Trophoblast cell (in vitro differentiated cells and primary cell): ENCODE data around the gene CCL22.
"Not testable (repeated sequence)": the region's sequence is repeated elsewhere in the genome, so short reads cannot be mapped to it uniquely, and the experiment has no call there.

Experiments
- DNase-seq, 2 donors: peaks; one replicate each; pipeline ENCODE4 v3.0.0-alpha.2; 2016
- H2AFZ ChIP-seq: 2 replicates; pipeline ENCODE4 v1.6.1; 2013; ENCODE audit warnings: low read length, moderate library complexity, mild to moderate bottlenecking; ENCODE audit not compliant: insufficient read depth, poor library complexity
- H2AK5ac ChIP-seq: 2 replicates; pipeline ENCODE4 v1.6.1; 2013; ENCODE audit warnings: mild to moderate bottlenecking, low read length
- H2BK120ac ChIP-seq: 2 replicates; pipeline ENCODE4 v1.6.1; 2013; ENCODE audit warnings: low read length, mild to moderate bottlenecking, moderate library complexity; ENCODE audit not compliant: insufficient read depth, poor library complexity
- H2BK12ac ChIP-seq: 2 replicates; pipeline ENCODE4 v1.6.1; 2013; ENCODE audit warnings: mild to moderate bottlenecking, low read length, moderate library complexity
- H2BK5ac ChIP-seq: 2 replicates; pipeline ENCODE4 v1.6.1; 2013; ENCODE audit warnings: low read length, low read depth, moderate library complexity, mild to moderate bottlenecking; ENCODE audit not compliant: poor library complexity
- H3K14ac ChIP-seq: 2 replicates; pipeline ENCODE4 v1.6.1; 2013; ENCODE audit warnings: mild to moderate bottlenecking, low read length
- H3K18ac ChIP-seq: 2 replicates; pipeline ENCODE4 v1.6.1; 2013; ENCODE audit warnings: mild to moderate bottlenecking, low read length
- H3K23ac ChIP-seq: 2 replicates; pipeline ENCODE4 v1.6.1; 2013; ENCODE audit warnings: low read length
- H3K27ac ChIP-seq: 2 replicates; pipeline ENCODE4 v1.5.1; 2013; ENCODE audit warnings: low read depth, mild to moderate bottlenecking, inconsistent platforms, low read length, moderate library complexity
- H3K27me3 ChIP-seq: 2 replicates; pipeline ENCODE4 v1.6.1; 2013; ENCODE audit warnings: inconsistent platforms, mild to moderate bottlenecking, low read length, moderate library complexity; ENCODE audit not compliant: insufficient read depth
- H3K36me3 ChIP-seq, 2 experiments: 1 replicate in 1 of 2; 2 replicates in 1 of 2; pipeline ENCODE4 v1.6.1; 2013; ENCODE audit warnings: low read length in 2 of 2, mild to moderate bottlenecking in 2 of 2, moderate library complexity in 1 of 2; ENCODE audit not compliant: insufficient read depth in 2 of 2, control insufficient read depth in 1 of 2
- H3K4ac ChIP-seq: 2 replicates; pipeline ENCODE4 v1.6.1; 2013; ENCODE audit warnings: low read depth, mild to moderate bottlenecking, low read length, moderate library complexity
- H3K4me1 ChIP-seq, 2 experiments: 1 replicate in 1 of 2; 2 replicates in 1 of 2; pipeline ENCODE4 v1.6.1; 2013; ENCODE audit warnings: low read length in 2 of 2, mild to moderate bottlenecking in 2 of 2, moderate library complexity in 1 of 2; ENCODE audit not compliant: insufficient read depth in 2 of 2, control insufficient read depth in 1 of 2
- H3K4me2 ChIP-seq: 2 replicates; pipeline ENCODE4 v1.6.1; 2013; ENCODE audit warnings: inconsistent platforms, mild to moderate bottlenecking, low read length, moderate library complexity
- H3K4me3 ChIP-seq: 2 replicates; pipeline ENCODE4 v1.5.1; 2013; ENCODE audit warnings: mild to moderate bottlenecking, low read depth, low read length, inconsistent platforms
- H3K79me1 ChIP-seq: one replicate; pipeline ENCODE4 v1.6.1; 2013; ENCODE audit warnings: low read length
- H3K79me2 ChIP-seq: 2 replicates; pipeline ENCODE4 v1.6.1; 2013; ENCODE audit warnings: low read length, mild to moderate bottlenecking; ENCODE audit not compliant: control insufficient read depth, insufficient read depth, poor library complexity
- H3K9ac ChIP-seq: 2 replicates; pipeline ENCODE4 v1.6.1; 2013; ENCODE audit warnings: mild to moderate bottlenecking, low read length
- H3K9me3 ChIP-seq: 2 replicates; pipeline ENCODE4 v1.6.1; 2013; ENCODE audit warnings: low read depth, mild to moderate bottlenecking, control low read depth, inconsistent platforms, low read length; ENCODE audit not compliant: insufficient read depth
- H4K12ac ChIP-seq: 2 replicates; pipeline ENCODE4 v1.6.1; 2013; ENCODE audit warnings: low read depth, mild to moderate bottlenecking, low read length, moderate library complexity
- H4K8ac ChIP-seq: 2 replicates; pipeline ENCODE4 v1.6.1; 2013; ENCODE audit warnings: low read depth, mild to moderate bottlenecking, low read length, moderate library complexity
- H4K91ac ChIP-seq: one replicate; pipeline ENCODE4 v1.6.1; 2013; ENCODE audit warnings: low read depth, mild to moderate bottlenecking, low read length, moderate library complexity
- WGBS: extraction: QIAGEN DNeasy Blood & Tissue Kit; methylation state at CpG from one replicate; pipeline ENCODE4 v1.1.7; 2013; ENCODE audit warnings: missing lambda C conversion rate; ENCODE audit not compliant: insufficient read length, insufficient coverage; ENCODE audit errors: extremely low coverage; 5-methylcytosine and 5-hydroxymethylcytosine counted together

The CCL22 gene

GRCh38 chr16:57342606-57343005 is 16.0 kb upstream of the CCL22 start:
- H2AFZ ChIP-seq, H3K79me1 ChIP-seq, H3K23ac ChIP-seq, H3K4me2 ChIP-seq, H2BK120ac ChIP-seq, H3K9ac ChIP-seq, H4K91ac ChIP-seq, H3K4ac ChIP-seq, H2BK5ac ChIP-seq, H3K79me2 ChIP-seq, H3K18ac ChIP-seq, H2BK12ac ChIP-seq, H3K9me3 ChIP-seq, H3K36me3 ChIP-seq, H4K8ac ChIP-seq, H2AK5ac ChIP-seq, H4K12ac ChIP-seq, H3K14ac ChIP-seq, H3K27me3 ChIP-seq, H3K27ac ChIP-seq, DNase-seq, H3K4me3 ChIP-seq, H3K4me1 ChIP-seq: not testable (repeated sequence)
- no CpG with 5 or more reads among the region's 9 CpGs for WGBS

- H2AK5ac ChIP-seq = no peak overlapping the region
- DNase-seq = no peak
- no peak overlapping the region for H3K27ac ChIP-seq
- no peak overlapping the region for H3K23ac ChIP-seq
- H2AFZ ChIP-seq = no peak overlapping the region
- peaks cover 3% of the 10 kb centered on the region for H3K79me2 ChIP-seq
- no peak overlapping the region for H4K91ac ChIP-seq
- no peak overlapping the region for H2BK5ac ChIP-seq
- H3K9ac ChIP-seq = no peak overlapping the region
- H3K79me1 ChIP-seq = no peaks in the 10 kb centered on the region
- WGBS = no CpG with 5 or more reads among the region's 7 CpGs
- no peaks in the 10 kb centered on the region for H3K4me1 ChIP-seq
- H2BK12ac ChIP-seq = no peak overlapping the region
- H3K18ac ChIP-seq = no peak overlapping the region
- H3K14ac ChIP-seq = no peak overlapping the region
- H3K27me3 ChIP-seq = no peaks in the 10 kb centered on the region
- no peak overlapping the region for H3K4me3 ChIP-seq
- H4K12ac ChIP-seq = no peak overlapping the region
- no peak overlapping the region for H2BK120ac ChIP-seq
- H3K9me3 ChIP-seq = peaks cover 3% of the 10 kb centered on the region
- H3K4me2 ChIP-seq = no peak overlapping the region
- no peaks in the 10 kb centered on the region for H3K36me3 ChIP-seq
- no peak overlapping the region for H3K4ac ChIP-seq
- H4K8ac ChIP-seq = no peak overlapping the region
Observed at GRCh38 chr16:57343221-57343620, 15.4 kb upstream of the CCL22 start.

- not testable (repeated sequence) for H3K14ac ChIP-seq, H3K79me2 ChIP-seq, H4K8ac ChIP-seq, H3K27me3 ChIP-seq, H3K18ac ChIP-seq, H3K4ac ChIP-seq, H3K9me3 ChIP-seq, H3K79me1 ChIP-seq, H2AK5ac ChIP-seq, H2BK12ac ChIP-seq, H2AFZ ChIP-seq, H3K4me2 ChIP-seq, H3K23ac ChIP-seq, H2BK120ac ChIP-seq, H2BK5ac ChIP-seq, H3K4me1 ChIP-seq, H3K4me3 ChIP-seq, H3K36me3 ChIP-seq, H3K27ac ChIP-seq, H4K91ac ChIP-seq, H3K9ac ChIP-seq, H4K12ac ChIP-seq
- no CpG with 5 or more reads among the region's 5 CpGs for WGBS
- DNase-seq = peak; percentile 50 to 77
Observed at GRCh38 chr16:57344094-57344493, 14.5 kb upstream of the CCL22 start.

GRCh38 chr16:57345021-57345420 is 13.6 kb upstream of the CCL22 start:
- H3K79me1 ChIP-seq = no peaks in the 10 kb centered on the region
- H3K4me3 ChIP-seq = no peak overlapping the region
- no peak overlapping the region for H2BK120ac ChIP-seq
- no peak overlapping the region for H3K4me2 ChIP-seq
- no peak overlapping the region for H3K14ac ChIP-seq
- no peak overlapping the region for H4K8ac ChIP-seq
- no peaks in the 10 kb centered on the region for H3K4me1 ChIP-seq
- DNase-seq = no peak
- H3K36me3 ChIP-seq = no peaks in the 10 kb centered on the region
- H3K23ac ChIP-seq = no peak overlapping the region
- H3K18ac ChIP-seq = no peak overlapping the region
- no peak overlapping the region for H2AK5ac ChIP-seq
- H3K4ac ChIP-seq = no peak overlapping the region
- no CpG with 5 or more reads among the region's 2 CpGs for WGBS
- no peak overlapping the region for H2BK5ac ChIP-seq
- no peak overlapping the region for H3K27ac ChIP-seq
- no peak overlapping the region for H2BK12ac ChIP-seq
- peaks cover 3% of the 10 kb centered on the region for H3K79me2 ChIP-seq
- H3K9ac ChIP-seq = no peak overlapping the region
- H2AFZ ChIP-seq = no peak overlapping the region
- no peak overlapping the region for H4K12ac ChIP-seq
- H4K91ac ChIP-seq = no peak overlapping the region
- peaks cover 3% of the 10 kb centered on the region for H3K9me3 ChIP-seq
- H3K27me3 ChIP-seq = no peaks in the 10 kb centered on the region
